Activated CD4-positive, alpha-beta T cell treated with anti-CD3 and anti-CD28 coated beads for 24 hours (primary cell): Measurements from ENCODE around the gene INPP5B.

Experiments used
- DNase-seq, 2 donors: peaks; one replicate each; pipeline ENCODE4 v3.0.0-alpha.2; 2020; ENCODE audit warnings: low read depth in 2 of 2

INPP5B gene

GRCh38 chr1:37872692-37873091 lies 74.2 kb downstream of the INPP5B start:
- DNase-seq = no peak

DNA sequence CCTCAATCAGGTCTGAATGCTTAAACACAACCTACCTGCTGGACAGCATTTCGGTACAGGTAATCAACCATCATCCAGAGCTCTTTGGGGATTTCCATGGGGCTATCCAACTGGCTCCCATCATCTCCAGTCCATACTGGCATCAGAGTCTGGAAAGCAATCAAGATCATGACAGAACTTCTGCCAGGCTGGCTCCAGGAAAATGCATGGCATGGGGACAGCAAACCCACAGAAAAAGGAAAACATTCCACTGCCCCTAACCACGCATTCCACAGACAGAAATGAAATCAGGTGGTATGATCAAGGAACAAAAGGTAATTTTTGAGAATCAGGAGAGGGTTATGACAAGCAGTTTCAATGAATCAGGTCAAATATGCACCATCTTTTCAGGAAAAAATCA lies 78.4 kb downstream of the INPP5B start:
- DNase-seq = no peak

- DNase-seq = no peak
Measured at GRCh38 chr1:37867784-37868183, 79.1 kb downstream of the INPP5B start.

GRCh38 chr1:37866491-37866890 lies 80.4 kb downstream of the INPP5B start:
- no peak for DNase-seq

DNA sequence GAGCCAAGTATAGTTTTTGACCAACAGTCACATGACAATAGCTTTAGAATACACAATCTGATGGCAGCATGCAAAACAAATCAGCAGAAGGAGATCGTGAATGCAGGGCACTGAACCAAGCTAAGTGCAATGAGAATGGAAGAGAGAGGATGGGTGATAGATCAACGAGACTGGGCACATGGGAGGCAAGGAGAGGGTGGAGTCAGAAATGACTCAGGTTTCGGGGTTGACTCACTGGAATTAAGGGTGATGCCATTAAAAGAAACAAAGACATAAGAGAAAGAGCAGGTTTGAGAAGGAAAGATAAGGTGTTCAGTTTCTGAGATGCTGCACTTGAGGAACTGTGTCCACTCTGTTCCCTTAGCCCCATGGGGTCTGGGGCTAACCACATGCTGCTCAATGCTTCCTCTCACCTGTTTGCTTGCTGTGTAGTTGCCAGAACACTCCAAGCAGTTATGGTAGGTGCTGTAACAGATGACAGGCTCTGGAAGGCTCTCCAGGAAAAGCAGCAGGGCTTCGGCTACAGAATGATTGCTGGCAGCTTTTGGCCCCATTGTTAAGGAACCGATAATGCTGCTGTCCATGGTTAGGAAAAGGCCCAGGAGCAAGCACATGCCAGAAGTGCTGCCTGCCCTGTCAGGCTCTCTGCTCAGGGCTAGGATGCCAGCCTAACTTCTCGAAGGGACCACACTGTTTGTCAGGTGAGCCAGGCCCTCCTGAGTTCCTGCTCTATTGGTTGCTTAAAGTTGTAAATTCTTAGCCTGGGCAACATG lies 81.3 kb downstream of the INPP5B start:
- peak; percentile 17 to 27 for DNase-seq

- DNase-seq = no peak
Measured at GRCh38 chr1:37862330-37862729, 84.5 kb downstream of the INPP5B start.

- no peak for DNase-seq
Measured at GRCh38 chr1:37861151-37861550, 85.7 kb downstream of the INPP5B start.

GRCh38 chr1:37860346-37860666 lies 86.5 kb downstream of the INPP5B start:
- DNase-seq = no peak

DNA sequence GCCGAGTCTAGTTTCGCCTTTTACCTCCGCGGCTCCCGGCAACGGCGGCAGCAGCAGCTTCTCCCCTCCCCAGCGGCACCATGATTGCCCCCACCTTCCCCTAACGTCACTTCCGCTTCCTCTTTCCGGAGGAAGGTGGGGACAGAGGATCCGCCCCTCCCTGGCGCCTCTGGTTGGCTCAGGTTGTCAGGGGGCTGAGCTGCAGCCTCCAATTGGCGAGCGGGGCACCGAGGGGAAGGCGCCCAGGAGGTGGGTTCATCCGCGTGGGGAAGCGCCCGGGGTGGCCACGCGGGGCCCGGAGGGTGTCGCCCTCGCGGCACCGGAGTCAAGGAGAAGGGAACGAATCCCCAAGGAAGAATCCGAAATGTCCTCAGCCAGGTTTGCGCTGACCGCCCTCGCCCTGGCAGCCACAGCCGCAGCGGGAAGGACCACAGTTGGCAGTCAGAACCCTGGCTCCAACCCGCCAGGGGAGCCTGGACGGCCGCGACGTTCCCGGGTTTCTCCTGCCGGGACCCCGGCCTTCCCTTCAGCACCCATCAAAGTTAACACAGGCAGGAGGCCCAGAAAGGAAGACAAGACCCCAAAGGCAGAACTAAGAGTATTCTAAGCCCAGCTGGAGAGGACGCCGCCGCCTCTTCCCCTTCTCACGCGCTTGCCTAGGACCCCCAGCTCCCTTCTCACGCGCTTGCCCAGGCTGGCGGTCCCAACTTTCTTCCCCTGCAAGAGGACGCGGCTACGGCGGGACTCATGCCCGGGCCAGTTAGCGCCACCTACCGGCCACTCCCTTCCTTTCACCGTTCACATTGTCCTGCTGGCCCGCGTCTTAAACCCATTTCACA lies 87.1 kb downstream of the INPP5B start, which contains the start of gene MTF1:
Gene MTF1 (minus strand): TSS at position 86 of the 839 bp plus-strand sequence. CDS start 1,934 bp downstream, outside the sequence.
- DNase-seq = peak; percentile 91 to 95

- DNase-seq = no peak
Measured at GRCh38 chr1:37858931-37859506, 87.8 kb downstream of the INPP5B start.

GRCh38 chr1:37854406-37854805 lies 92.4 kb downstream of the INPP5B start:
- DNase-seq = no peak

GRCh38 chr1:37853157-37853556 lies 93.7 kb downstream of the INPP5B start:
- DNase-seq = no peak

GRCh38 chr1:37851782-37852210 lies 95.1 kb downstream of the INPP5B start:
- DNase-seq = no peak

- no peak for DNase-seq
Measured at GRCh38 chr1:37851262-37851661, 95.6 kb downstream of the INPP5B start.

GRCh38 chr1:37850352-37850955 lies 96.4 kb downstream of the INPP5B start:
- no peak for DNase-seq

GRCh38 chr1:37849480-37849879 lies 97.4 kb downstream of the INPP5B start:
- DNase-seq = no peak

GRCh38 chr1:37846647-37847339 lies 100.1 kb downstream of the INPP5B start:
- no peak for DNase-seq

DNA sequence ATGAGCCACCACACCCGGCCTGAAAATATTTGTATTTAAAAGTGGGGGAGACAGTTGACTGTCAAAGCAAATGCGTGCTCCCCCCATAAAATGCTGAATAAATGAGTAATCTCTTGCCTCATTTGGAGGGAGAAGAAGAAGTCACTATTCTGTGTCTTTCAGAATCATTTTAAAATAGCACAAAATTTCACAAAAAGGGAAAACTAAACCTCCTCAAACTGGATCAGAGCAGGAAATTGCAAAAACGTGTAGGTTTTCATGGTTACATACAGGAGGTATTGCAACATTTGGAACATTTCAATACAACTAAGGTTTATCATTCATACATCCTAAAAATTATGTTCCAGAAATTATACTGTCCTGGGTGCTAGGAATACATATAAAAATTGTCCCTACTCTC lies 101.1 kb downstream of the INPP5B start:
- no peak for DNase-seq

GRCh38 chr1:37845049-37845646 lies 101.7 kb downstream of the INPP5B start:
- DNase-seq = no peak

DNA sequence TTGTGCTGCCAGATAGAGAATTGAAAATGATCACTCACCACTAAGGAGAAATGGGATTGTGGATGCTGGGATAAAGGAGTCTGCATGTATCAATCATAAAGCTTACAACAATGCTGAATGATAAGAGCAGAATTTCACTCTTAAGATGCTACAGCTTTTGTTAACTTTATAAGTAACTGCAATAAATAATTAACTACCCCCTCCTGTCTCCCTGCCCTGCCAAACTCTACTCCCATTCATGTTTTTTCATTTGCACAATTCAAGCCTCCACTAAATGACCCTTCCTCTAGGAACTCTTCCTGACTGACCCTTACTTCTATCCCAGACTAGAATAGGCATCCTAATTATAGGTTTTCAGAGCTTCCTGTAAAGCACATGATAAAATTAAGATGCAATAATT lies 102.3 kb downstream of the INPP5B start:
- no peak for DNase-seq

GRCh38 chr1:37841652-37842051 lies 105.2 kb downstream of the INPP5B start:
- no peak for DNase-seq
